OCI-LY1 (cell line): ENCODE results near the gene PLEKHA6.

ENCODE experiments used
- H2AFZ ChIP-seq: fragments of 200-600 bp; sonication (generic), shearing (Covaris generic); 2 replicates; pipeline ENCODE4 v1.6.0; 2014; ENCODE audit warnings: antibody characterized with exemption, mild to moderate bottlenecking, low read length
- H3F3A ChIP-seq: fragments of 200-600 bp; sonication (generic), shearing (Covaris generic); 2 replicates; pipeline ENCODE4 v1.6.0; 2014; ENCODE audit warnings: mild to moderate bottlenecking, antibody characterized with exemption, low read length, moderate library complexity; ENCODE audit not compliant: insufficient read depth
- H3K27ac ChIP-seq: fragments of 200-600 bp; sonication (generic); 2 replicates; pipeline ENCODE4 v1.5.1; 2014; ENCODE audit warnings: low read length, mixed run types, mild to moderate bottlenecking, low read depth; ENCODE audit not compliant: poor library complexity, severe bottlenecking
- H3K27me3 ChIP-seq: fragments of 200-600 bp; sonication (generic); 2 replicates; pipeline ENCODE4 v1.6.0; 2014; ENCODE audit warnings: antibody characterized with exemption, mild to moderate bottlenecking, low read length, moderate library complexity; ENCODE audit not compliant: insufficient read depth
- H3K36me3 ChIP-seq: fragments of 200-600 bp; sonication (generic); 2 replicates; pipeline ENCODE4 v1.6.1; 2014; ENCODE audit warnings: mild to moderate bottlenecking, antibody characterized with exemption, low read length, moderate library complexity, mixed read lengths; ENCODE audit not compliant: insufficient read depth
- H3K4me1 ChIP-seq: fragments of 200-600 bp; sonication (generic); 2 replicates; pipeline ENCODE4 v1.5.1; 2014; ENCODE audit warnings: mild to moderate bottlenecking, low read length, moderate library complexity; ENCODE audit not compliant: insufficient read depth, severe bottlenecking
- H3K4me2 ChIP-seq: fragments of 200-600 bp; sonication (generic), shearing (Covaris generic); 2 replicates; pipeline ENCODE4 v1.6.1; 2014; ENCODE audit warnings: low read length
- H3K4me3 ChIP-seq: fragments of 200-600 bp; sonication (generic); 2 replicates; pipeline ENCODE4 v1.5.1; 2014; ENCODE audit warnings: low read length, low read depth, mild to moderate bottlenecking, mixed read lengths; ENCODE audit not compliant: poor library complexity, severe bottlenecking
- H3K79me2 ChIP-seq: fragments of 200-600 bp; shearing (Covaris generic); 2 replicates; pipeline ENCODE4 v1.6.1; 2016; ENCODE audit warnings: mixed run types, low read length, mixed read lengths; ENCODE audit not compliant: insufficient read depth
- H3K9ac ChIP-seq: fragments of 200-600 bp; sonication (generic), shearing (Covaris generic); 2 replicates; pipeline ENCODE4 v1.6.1; 2014; ENCODE audit warnings: mild to moderate bottlenecking, low read length, mixed read lengths
- H3K9me2 ChIP-seq: fragments of 200-600 bp; sonication (generic), shearing (Covaris generic); 2 replicates; pipeline ENCODE4 v1.6.1; 2014; ENCODE audit warnings: low read depth, mild to moderate bottlenecking, low read length, mixed read lengths
- H3K9me3 ChIP-seq: fragments of 200-600 bp; shearing (Covaris generic); 2 replicates; pipeline ENCODE4 v1.6.1; 2014; ENCODE audit warnings: low read length, mixed read lengths
- H4K20me1 ChIP-seq: fragments of 200-600 bp; sonication (generic), shearing (Covaris generic); 2 replicates; pipeline ENCODE4 v1.6.0; 2016; ENCODE audit warnings: mild to moderate bottlenecking, low read length; ENCODE audit not compliant: insufficient read depth
- CTCF ChIP-seq: fragments of 200-600 bp; sonication (generic), shearing (Covaris generic); IDR thresholded peaks from 2 replicates; pipeline ENCODE4 v1.5.1; 2017; ENCODE audit warnings: mild to moderate bottlenecking, antibody characterized with exemption, low read length, moderate library complexity, mixed read lengths
- EZH2 ChIP-seq: fragments of 200-600 bp; sonication (generic), shearing (Covaris generic); IDR thresholded peaks from 2 replicates; pipeline ENCODE4 v1.8.0; 2017; ENCODE audit warnings: borderline replicate concordance, mixed run types, mild to moderate bottlenecking, antibody characterized with exemption, low read length, moderate library complexity, mixed read lengths

PLEKHA6 gene

GRCh38 chr1:204271970-204272369 is 87.8 kb downstream of the PLEKHA6 start:
- H3K36me3 ChIP-seq = no peaks in the 10 kb centered on the region
- H3K4me2 ChIP-seq = no peak overlapping the region
- H3K79me2 ChIP-seq = no peaks in the 10 kb centered on the region
- no peak overlapping the region for H3K27ac ChIP-seq
- no peaks in the 10 kb centered on the region; the same call in 1 of the 2 replicates for H3K27me3 ChIP-seq
- H3K9me2 ChIP-seq = no peaks in the 10 kb centered on the region
- TF ChIP-seq CTCF = no peak
- TF ChIP-seq EZH2 = no peak
- H3F3A ChIP-seq = no peaks in the 10 kb centered on the region
- H3K4me3 ChIP-seq = no peak overlapping the region
- H3K4me1 ChIP-seq = no peaks in the 10 kb centered on the region
- no peaks in the 10 kb centered on the region for H3K9me3 ChIP-seq
- H4K20me1 ChIP-seq = no peaks in the 10 kb centered on the region
- no peak overlapping the region for H3K9ac ChIP-seq
- no peak overlapping the region for H2AFZ ChIP-seq

DNA sequence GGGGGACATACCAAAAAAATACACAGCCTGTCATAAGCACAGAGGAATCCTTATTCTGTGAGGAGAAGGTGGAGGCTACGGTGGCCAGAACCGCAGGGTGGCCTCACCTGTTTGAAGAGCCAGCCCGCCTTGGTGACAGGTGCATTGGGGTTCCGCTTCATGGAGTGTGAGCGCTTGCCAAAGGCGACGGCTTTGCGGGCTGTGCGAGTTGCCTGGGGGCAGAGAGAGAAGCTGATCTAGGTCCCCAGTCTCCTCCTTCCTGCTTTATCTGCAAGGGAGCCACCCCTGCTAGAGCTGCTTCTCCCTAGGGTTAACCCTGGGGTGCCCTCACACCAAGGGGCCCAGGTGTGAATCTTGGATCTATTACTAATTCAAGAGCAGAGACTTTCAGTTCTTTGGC is 91.6 kb downstream of the PLEKHA6 start:
- Histone ChIP-seq H4K20me1 (no peaks in the 10 kb centered on the region), H3K9me2 (no peaks in the 10 kb centered on the region), H3K4me2 (no peak overlapping the region), H3K4me1 (no peaks in the 10 kb centered on the region), H3K27me3 (no peaks in the 10 kb centered on the region; the same call in 1 of the 2 replicates), H3K9ac (no peak overlapping the region), H3K36me3 (no peaks in the 10 kb centered on the region), H3F3A (no peaks in the 10 kb centered on the region), H3K9me3 (no peaks in the 10 kb centered on the region), H3K4me3 (no peak overlapping the region), H3K27ac (no peak overlapping the region), H3K79me2 (no peaks in the 10 kb centered on the region), H2AFZ (no peak overlapping the region)
- no peak for TF ChIP-seq CTCF
- no peak for TF ChIP-seq EZH2

DNA sequence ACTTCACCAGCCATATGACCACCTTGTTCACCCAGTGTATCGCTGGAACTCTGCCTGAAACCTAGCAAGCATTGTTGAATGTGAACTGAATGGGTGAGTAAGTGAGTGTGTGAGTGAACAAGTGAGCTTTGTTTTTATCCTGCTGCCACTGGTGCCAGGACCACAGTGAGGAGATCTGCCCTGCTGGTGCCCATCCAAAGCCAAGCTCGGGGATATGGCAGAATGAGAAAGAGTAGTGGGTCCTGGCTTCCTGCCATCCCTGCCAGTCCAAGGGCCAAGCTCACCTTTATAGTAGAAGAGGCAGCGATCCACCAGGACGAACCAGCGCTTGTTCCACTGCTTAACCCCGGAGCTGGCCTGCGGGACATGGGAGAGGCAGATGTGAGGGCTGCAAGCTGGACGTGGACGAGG is 92.5 kb downstream of the PLEKHA6 start:
- no peaks in the 10 kb centered on the region for H3K36me3 ChIP-seq
- no peaks in the 10 kb centered on the region for H3K9me2 ChIP-seq

More for the DNA sequence above, 92.5 kb downstream of the PLEKHA6 start:
- Histone ChIP-seq H4K20me1 (no peaks in the 10 kb centered on the region), H3K27ac (no peak overlapping the region), H3F3A (no peaks in the 10 kb centered on the region), H3K4me1 (no peaks in the 10 kb centered on the region), H3K4me2 (no peak overlapping the region), H3K27me3 (no peaks in the 10 kb centered on the region; the same call in 1 of the 2 replicates), H2AFZ (no peak overlapping the region), H3K4me3 (no peak overlapping the region), H3K9ac (no peak overlapping the region), H3K79me2 (no peaks in the 10 kb centered on the region), H3K9me3 (no peaks in the 10 kb centered on the region)
- no peak for TF ChIP-seq CTCF
- TF ChIP-seq EZH2 = no peak
